Natural killer cell (primary cell): ENCODE results near the gene SP8. TPM values are rescaled to one million over a fixed set of nuclear protein-coding genes. Genes with fewer than 3 reads are reported as not detected.

Source experiments
- ATAC-seq, 3 donors: fragments of 150-1000 bp in 2 of 3; fragments of 200-7000 bp in 1 of 3; cut with Tn5 transposase; 1 replicate in 1 of 3; 2 replicates in 2 of 3; pipeline ENCODE4 v1.10.0; 2021; ENCODE audit warnings: mild to moderate bottlenecking in 2 of 3, moderate library complexity in 2 of 3
- DNase-seq, 2 donors: peaks; one replicate each; pipeline versions ENCODE4 v3.0.0 to v3.0.0-alpha.2; 2013 to 2021; ENCODE audit warnings: mixed read lengths in 1 of 2
- H3K27ac ChIP-seq: one replicate; pipeline ENCODE4 v1.5.1; 2013; ENCODE audit warnings: mild to moderate bottlenecking, low read length
- H3K27me3 ChIP-seq: one replicate; pipeline ENCODE4 v1.6.1; 2013; ENCODE audit warnings: low read length; ENCODE audit not compliant: control insufficient read depth, insufficient read depth
- H3K36me3 ChIP-seq: one replicate; pipeline ENCODE4 v1.6.1; 2013; ENCODE audit warnings: low read length; ENCODE audit not compliant: control insufficient read depth, insufficient read depth
- H3K4me1 ChIP-seq: one replicate; pipeline ENCODE4 v1.6.1; 2013; ENCODE audit warnings: low read length; ENCODE audit not compliant: control insufficient read depth, insufficient read depth
- H3K4me3 ChIP-seq: one replicate; pipeline ENCODE4 v1.5.1; 2013; ENCODE audit warnings: low read length
- H3K9me3 ChIP-seq: one replicate; pipeline ENCODE4 v1.6.1; 2013; ENCODE audit warnings: low read length; ENCODE audit not compliant: control insufficient read depth, insufficient read depth
- H3K27ac Mint-ChIP-seq, 2 donors: one replicate each; pipeline ENCODE4 v1.8.0; 2022; ENCODE audit warnings: mild to moderate bottlenecking in 2 of 2, mixed read lengths in 2 of 2, moderate library complexity in 1 of 2
- H3K27me3 Mint-ChIP-seq, 2 donors: one replicate each; pipeline ENCODE4 v1.8.0; 2022; ENCODE audit warnings: low read depth in 2 of 2, mixed read lengths in 2 of 2
- H3K36me3 Mint-ChIP-seq: one replicate; pipeline ENCODE4 v1.8.0; 2022; ENCODE audit warnings: mixed read lengths
- H3K4me1 Mint-ChIP-seq, 2 donors: one replicate each; pipeline ENCODE4 v1.8.0; 2022; ENCODE audit warnings: mixed read lengths in 2 of 2
- H3K4me3 Mint-ChIP-seq: one replicate; pipeline ENCODE4 v1.8.0; 2022; ENCODE audit warnings: mild to moderate bottlenecking, moderate library complexity, mixed read lengths
- H3K9me3 Mint-ChIP-seq, 2 donors: one replicate each; pipeline ENCODE4 v1.8.0; 2022; ENCODE audit warnings: mixed read lengths in 2 of 2
- WGBS: methylation state at CpG from one replicate; pipeline ENCODE4 v1.1.7; 2013; ENCODE audit warnings: missing lambda C conversion rate; ENCODE audit not compliant: insufficient coverage; 5-methylcytosine and 5-hydroxymethylcytosine counted together
- intact Hi-C: fragments of 100-400 bp; cut with micrococcal nuclease; formaldehyde crosslinking; loops from one replicate; pipeline ENCODE4 v1.14.2; 2022
- total RNA-seq, 4 donors: library from RNA; stranded (reverse); fragments of 120-200 nt in 1 of 4; gene quantifications; one replicate each; pipeline versions ENCODE4 v1.2.3 to v1.2.4, GENCODE V29; 2013 to 2022
- TF ChIP-seq, protein P1 (sequence below): fragments of 200-600 bp; IDR thresholded peaks from one replicate; pipeline ENCODE4 v1.8.0; 2022; ENCODE audit warnings: antibody characterized with exemption

SP8 gene
- total RNA-seq, 3 donors from 2014 or later (not counting 1 experiment from before 2014, with no cell fraction given) = not detected

DNA sequence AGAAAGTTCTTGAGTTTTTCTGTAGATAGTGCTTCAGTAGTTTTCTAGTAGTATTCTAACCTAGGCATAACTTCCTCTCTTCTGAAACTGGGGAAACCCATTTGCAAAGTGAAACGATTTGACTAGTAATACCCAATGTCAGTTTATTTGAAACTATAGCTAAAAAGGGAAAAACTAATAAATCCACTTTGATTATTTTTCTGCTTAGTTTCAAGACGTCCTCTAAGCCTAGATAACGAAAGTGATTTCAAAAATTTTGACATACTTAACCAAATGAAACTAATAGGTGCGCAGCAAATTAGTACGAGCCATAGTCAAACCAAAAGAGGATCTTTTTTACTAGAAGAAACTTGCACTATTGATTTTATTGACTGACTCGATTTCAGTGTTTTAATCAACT lies 9.8 kb upstream of the SP8 start:
- H3K9me3 Mint-ChIP-seq = no peaks in the 10 kb centered on the region
- TF ChIP-seq, protein P1, sequence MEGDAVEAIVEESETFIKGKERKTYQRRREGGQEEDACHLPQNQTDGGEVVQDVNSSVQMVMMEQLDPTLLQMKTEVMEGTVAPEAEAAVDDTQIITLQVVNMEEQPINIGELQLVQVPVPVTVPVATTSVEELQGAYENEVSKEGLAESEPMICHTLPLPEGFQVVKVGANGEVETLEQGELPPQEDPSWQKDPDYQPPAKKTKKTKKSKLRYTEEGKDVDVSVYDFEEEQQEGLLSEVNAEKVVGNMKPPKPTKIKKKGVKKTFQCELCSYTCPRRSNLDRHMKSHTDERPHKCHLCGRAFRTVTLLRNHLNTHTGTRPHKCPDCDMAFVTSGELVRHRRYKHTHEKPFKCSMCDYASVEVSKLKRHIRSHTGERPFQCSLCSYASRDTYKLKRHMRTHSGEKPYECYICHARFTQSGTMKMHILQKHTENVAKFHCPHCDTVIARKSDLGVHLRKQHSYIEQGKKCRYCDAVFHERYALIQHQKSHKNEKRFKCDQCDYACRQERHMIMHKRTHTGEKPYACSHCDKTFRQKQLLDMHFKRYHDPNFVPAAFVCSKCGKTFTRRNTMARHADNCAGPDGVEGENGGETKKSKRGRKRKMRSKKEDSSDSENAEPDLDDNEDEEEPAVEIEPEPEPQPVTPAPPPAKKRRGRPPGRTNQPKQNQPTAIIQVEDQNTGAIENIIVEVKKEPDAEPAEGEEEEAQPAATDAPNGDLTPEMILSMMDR = no peak
- Histone ChIP-seq H3K4me3 (no peak overlapping the region), H3K4me1 (peaks cover 15% of the 10 kb centered on the region), H3K27ac (no peak overlapping the region), H3K36me3 (no peaks in the 10 kb centered on the region), H3K9me3 (peaks cover 15% of the 10 kb centered on the region), H3K27me3 (peaks cover 70% of the 10 kb centered on the region)
- peak overlapping the region; percentile 90 for H3K4me3 Mint-ChIP-seq
- 22% methylated on average over 5 of the region's 6 CpGs for WGBS
- peaks cover 17% of the 10 kb centered on the region for H3K36me3 Mint-ChIP-seq
- peaks cover 43 to 64% of the 10 kb centered on the region in 2 donors for H3K27me3 Mint-ChIP-seq
- ATAC-seq (no peak), DNase-seq (no peak)
- intact Hi-C loops = no loop called here
- peaks cover 19 to 22% of the 10 kb centered on the region in 2 donors for H3K4me1 Mint-ChIP-seq
- H3K27ac Mint-ChIP-seq = no peak overlapping the region

DNA sequence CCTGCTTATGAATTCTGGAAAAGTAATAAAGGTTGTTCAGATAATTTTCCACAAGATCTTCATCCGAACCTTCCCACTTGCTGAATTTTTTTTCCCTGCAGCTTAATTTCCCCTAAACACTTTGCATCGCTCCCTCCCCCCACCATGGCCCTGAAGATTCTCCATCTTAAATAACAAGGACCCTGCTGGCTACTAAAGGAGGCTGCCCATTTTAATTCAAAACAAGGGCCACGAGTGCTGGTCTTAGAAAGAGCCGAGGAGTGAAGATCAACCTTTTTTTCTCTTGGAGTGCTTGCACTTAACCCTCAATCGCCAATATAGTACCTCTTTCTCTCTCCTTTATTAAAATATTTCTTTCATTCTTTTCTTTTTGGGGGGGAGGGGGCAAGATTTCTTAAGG lies 9.2 kb upstream of the SP8 start:
- no peaks in the 10 kb centered on the region for H3K36me3 ChIP-seq
- peaks cover 23% of the 10 kb centered on the region for H3K36me3 Mint-ChIP-seq
- DNase-seq = no peak
- no peak overlapping the region for H3K27ac ChIP-seq
- WGBS = 6% methylated on average over 5 of the region's 5 CpGs
- H3K4me3 ChIP-seq = no peak overlapping the region
- no peak overlapping the region for H3K4me3 Mint-ChIP-seq
- H3K9me3 ChIP-seq = peaks cover 16% of the 10 kb centered on the region
- peaks cover 19 to 22% of the 10 kb centered on the region in 2 donors for H3K4me1 Mint-ChIP-seq
- H3K4me1 ChIP-seq = peaks cover 15% of the 10 kb centered on the region
- no peaks in the 10 kb centered on the region for H3K9me3 Mint-ChIP-seq
- peaks cover 76% of the 10 kb centered on the region for H3K27me3 ChIP-seq
- TF ChIP-seq, protein P1 = no peak
- intact Hi-C loops = no loop called here
- no peak for ATAC-seq
- peaks cover 49 to 70% of the 10 kb centered on the region in 2 donors for H3K27me3 Mint-ChIP-seq
- H3K27ac Mint-ChIP-seq = no peak overlapping the region

DNA sequence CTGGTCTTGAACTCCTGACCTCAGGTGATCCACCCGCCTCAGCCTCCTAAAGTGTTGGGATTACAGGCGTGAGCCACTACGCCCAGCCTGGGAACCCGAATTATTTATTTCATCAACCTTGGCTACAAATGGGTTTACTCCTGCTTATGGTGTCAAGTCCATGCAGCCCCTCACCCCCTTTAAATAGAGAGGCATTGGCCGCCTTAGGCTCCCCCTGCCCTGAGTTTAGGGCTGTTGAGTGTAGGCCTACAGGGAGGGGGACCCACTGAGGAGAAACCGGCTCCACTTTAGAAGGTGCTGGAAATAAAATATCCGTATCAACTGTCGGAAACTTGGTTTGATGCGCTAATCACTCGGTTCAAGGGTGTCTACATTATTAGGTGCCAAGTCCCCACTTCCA lies 8.7 kb upstream of the SP8 start:
- H3K4me3 ChIP-seq = no peak overlapping the region
- TF ChIP-seq, protein P1 = no peak
- H3K9me3 Mint-ChIP-seq = peaks cover 0 to 3% of the 10 kb centered on the region in 2 donors
- intact Hi-C loops = no loop called here
- H3K4me3 Mint-ChIP-seq = no peak overlapping the region
- H3K27ac ChIP-seq = no peak overlapping the region
- H3K27ac Mint-ChIP-seq = no peak overlapping the region
- peaks cover 54 to 74% of the 10 kb centered on the region in 2 donors for H3K27me3 Mint-ChIP-seq
- H3K27me3 ChIP-seq = peaks cover 81% of the 10 kb centered on the region
- peaks cover 19 to 24% of the 10 kb centered on the region in 2 donors for H3K4me1 Mint-ChIP-seq
- no peak for ATAC-seq
- no peaks in the 10 kb centered on the region for H3K36me3 ChIP-seq
- peaks cover 17% of the 10 kb centered on the region for H3K9me3 ChIP-seq
- no peak for DNase-seq
- peaks cover 15% of the 10 kb centered on the region for H3K4me1 ChIP-seq
- 22% methylated on average over 10 of the region's 10 CpGs for WGBS
- peaks cover 27% of the 10 kb centered on the region for H3K36me3 Mint-ChIP-seq

DNA sequence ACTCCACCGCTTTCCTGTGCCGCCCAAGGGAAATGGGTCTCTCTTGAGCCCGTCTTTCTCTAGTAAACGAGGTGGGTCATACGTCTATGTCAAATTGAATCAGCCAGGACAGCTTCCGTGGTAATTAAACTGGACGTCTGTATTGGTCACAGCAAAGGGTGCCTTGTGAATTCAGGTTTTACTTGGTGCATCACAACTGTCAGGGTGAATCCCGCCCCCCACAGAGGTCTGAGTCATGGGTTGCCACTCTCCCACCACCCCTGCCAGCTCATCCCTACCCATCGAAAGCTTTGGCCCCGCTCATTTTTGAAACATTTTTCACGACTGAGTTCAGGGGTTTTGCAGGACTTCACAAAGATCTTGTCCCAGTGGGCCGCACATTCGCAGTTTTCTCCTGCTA lies 8.0 kb upstream of the SP8 start:
- WGBS = 19% methylated on average over 13 of the region's 13 CpGs
- H3K4me1 ChIP-seq = peaks cover 15% of the 10 kb centered on the region
- peaks cover 17% of the 10 kb centered on the region for H3K9me3 ChIP-seq
- no peak overlapping the region for H3K4me3 ChIP-seq
- peaks cover 56 to 77% of the 10 kb centered on the region in 2 donors for H3K27me3 Mint-ChIP-seq
- peaks cover 83% of the 10 kb centered on the region for H3K27me3 ChIP-seq
- peaks cover 0 to 5% of the 10 kb centered on the region in 2 donors for H3K9me3 Mint-ChIP-seq
- no peak overlapping the region for H3K27ac ChIP-seq
- H3K36me3 Mint-ChIP-seq = peaks cover 33% of the 10 kb centered on the region
- intact Hi-C loops = no loop called here
- no peak for DNase-seq
- TF ChIP-seq, protein P1 = no peak
- no peak overlapping the region for H3K27ac Mint-ChIP-seq
- H3K36me3 ChIP-seq = no peaks in the 10 kb centered on the region
- ATAC-seq = no peak
- no peak overlapping the region for H3K4me3 Mint-ChIP-seq
- peaks cover 19 to 26% of the 10 kb centered on the region in 2 donors for H3K4me1 Mint-ChIP-seq
